DOHH2 (cell line): ENCODE results near the gene BTBD18.

Experiments
- H3F3A ChIP-seq: fragments of 200-600 bp; sonication (generic), shearing (Covaris generic); 2 replicates; pipeline ENCODE4 v1.6.0; 2016; ENCODE audit warnings: antibody characterized with exemption, mild to moderate bottlenecking; ENCODE audit not compliant: control insufficient read depth, insufficient read depth
- H3K27ac ChIP-seq: fragments of 200-600 bp; sonication (generic); 2 replicates; pipeline ENCODE4 v1.5.1; 2014; ENCODE audit warnings: low read depth, mild to moderate bottlenecking, low read length, moderate library complexity
- H3K27me3 ChIP-seq: fragments of 200-600 bp; sonication (generic); 2 replicates; pipeline ENCODE4 v1.6.1; 2014; ENCODE audit warnings: mild to moderate bottlenecking, low read length, mixed read lengths; ENCODE audit not compliant: control insufficient read depth
- H3K36me3 ChIP-seq: fragments of 200-600 bp; sonication (generic); 2 replicates; pipeline ENCODE4 v1.6.1; 2014; ENCODE audit warnings: mild to moderate bottlenecking, low read length, moderate library complexity, mixed read lengths; ENCODE audit not compliant: control insufficient read depth
- H3K4me1 ChIP-seq: fragments of 200-600 bp; sonication (generic); 2 replicates; pipeline ENCODE4 v1.6.1; 2014; ENCODE audit warnings: mild to moderate bottlenecking, low read length, mixed read lengths; ENCODE audit not compliant: control insufficient read depth
- H3K4me2 ChIP-seq: fragments of 200-600 bp; sonication (generic); 2 replicates; pipeline ENCODE4 v1.6.0; 2014; ENCODE audit warnings: mild to moderate bottlenecking, low read length, moderate library complexity
- H3K4me3 ChIP-seq: fragments of 200-600 bp; sonication (generic); 2 replicates; pipeline ENCODE4 v1.5.1; 2014; ENCODE audit warnings: mild to moderate bottlenecking, low read length, mixed read lengths
- H3K79me2 ChIP-seq: fragments of 200-600 bp; sonication (generic); 2 replicates; pipeline ENCODE4 v1.6.1; 2014; ENCODE audit warnings: mild to moderate bottlenecking, low read length, mixed read lengths; ENCODE audit not compliant: control insufficient read depth
- H3K9me2 ChIP-seq: fragments of 200-600 bp; sonication (generic); replicated peaks from 2 replicates; pipeline ENCODE4 v1.6.1; 2014; ENCODE audit warnings: mild to moderate bottlenecking, low read length, mixed read lengths; ENCODE audit not compliant: control insufficient read depth
- H3K9me3 ChIP-seq: fragments of 200-600 bp; sonication (generic); 2 replicates; pipeline ENCODE4 v1.6.1; 2014; ENCODE audit warnings: antibody characterized with exemption, low read length, mixed read lengths; ENCODE audit not compliant: control insufficient read depth, insufficient read depth
- H4K20me1 ChIP-seq: fragments of 200-600 bp; sonication (generic); 2 replicates; pipeline ENCODE4 v1.6.0; 2014; ENCODE audit warnings: low read depth, mild to moderate bottlenecking, antibody characterized with exemption, low read length, moderate library complexity; ENCODE audit not compliant: control insufficient read depth, insufficient read depth
- CTCF ChIP-seq: fragments of 200-600 bp; sonication (generic); IDR thresholded peaks from one replicate; pipeline ENCODE4 v1.5.1; 2014; ENCODE audit warnings: antibody characterized with exemption, mild to moderate bottlenecking, low read depth, low read length; ENCODE audit not compliant: poor library complexity, severe bottlenecking
- EZH2phosphoT487 ChIP-seq: fragments of 200-600 bp; sonication (generic); IDR thresholded peaks from 2 replicates; pipeline ENCODE4 v1.6.1; 2017; ENCODE audit warnings: borderline replicate concordance, mild to moderate bottlenecking, antibody characterized with exemption, low read length, moderate library complexity, mixed read lengths

Gene BTBD18

GRCh38 chr11:57772562-57772961 is 20.9 kb upstream of the BTBD18 start:
- H3K27me3 ChIP-seq = no peaks in the 10 kb centered on the region
- no peak overlapping the region for H3K4me2 ChIP-seq
- H3K27ac ChIP-seq = no peak overlapping the region
- H3K79me2 ChIP-seq = peaks cover 60% of the 10 kb centered on the region
- H3F3A ChIP-seq = no peaks in the 10 kb centered on the region
- H3K9me3 ChIP-seq = no peaks in the 10 kb centered on the region
- H3K36me3 ChIP-seq = no peaks in the 10 kb centered on the region
- no peak overlapping the region for H3K4me3 ChIP-seq
- H4K20me1 ChIP-seq = no peaks in the 10 kb centered on the region
- H3K4me1 ChIP-seq = peaks cover 5% of the 10 kb centered on the region
- TF ChIP-seq EZH2phosphoT487 (no peak), CTCF (no peak)
- no peaks in the 10 kb centered on the region for H3K9me2 ChIP-seq

GRCh38 chr11:57771365-57771764 is 19.7 kb upstream of the BTBD18 start:
- peaks cover 5% of the 10 kb centered on the region for H3K4me1 ChIP-seq
- H3K9me2 ChIP-seq = no peaks in the 10 kb centered on the region
- no peaks in the 10 kb centered on the region for H3K27me3 ChIP-seq
- H3K9me3 ChIP-seq = no peaks in the 10 kb centered on the region
- no peaks in the 10 kb centered on the region for H4K20me1 ChIP-seq
- H3F3A ChIP-seq = no peaks in the 10 kb centered on the region
- no peak overlapping the region for H3K4me3 ChIP-seq
- H3K79me2 ChIP-seq = peaks cover 63% of the 10 kb centered on the region
- H3K4me2 ChIP-seq = no peak overlapping the region
- no peak overlapping the region for H3K27ac ChIP-seq
- H3K36me3 ChIP-seq = no peaks in the 10 kb centered on the region
- TF ChIP-seq EZH2phosphoT487 = no peak
- no peak for TF ChIP-seq CTCF

GRCh38 chr11:57770793-57771192 is 19.2 kb upstream of the BTBD18 start:
- H4K20me1 ChIP-seq = no peaks in the 10 kb centered on the region
- H3F3A ChIP-seq = no peaks in the 10 kb centered on the region
- peaks cover 5% of the 10 kb centered on the region for H3K4me1 ChIP-seq
- no peaks in the 10 kb centered on the region for H3K9me2 ChIP-seq
- H3K4me2 ChIP-seq = no peak overlapping the region
- no peaks in the 10 kb centered on the region for H3K36me3 ChIP-seq
- no peak overlapping the region for H3K4me3 ChIP-seq
- peaks cover 65% of the 10 kb centered on the region for H3K79me2 ChIP-seq
- no peak for TF ChIP-seq EZH2phosphoT487
- no peak for TF ChIP-seq CTCF
- no peaks in the 10 kb centered on the region for H3K9me3 ChIP-seq
- no peaks in the 10 kb centered on the region for H3K27me3 ChIP-seq
- no peak overlapping the region for H3K27ac ChIP-seq
